Activated CD8-positive, alpha-beta memory T cell treated with anti-CD3 and anti-CD28 coated beads for 24 hours (primary cell): ENCODE results near the gene ZNF85.
A peak's percentile ranks its signal among the peaks of the same experiment; 100 is the strongest.
"Not testable (repeated sequence)": the region's sequence is repeated elsewhere in the genome, so short reads cannot be mapped to it uniquely, and the experiment has no call there.

ENCODE experiments used
- DNase-seq: peaks from one replicate; pipeline ENCODE4 v3.0.0-alpha.2; 2020

ZNF85 gene

DNA sequence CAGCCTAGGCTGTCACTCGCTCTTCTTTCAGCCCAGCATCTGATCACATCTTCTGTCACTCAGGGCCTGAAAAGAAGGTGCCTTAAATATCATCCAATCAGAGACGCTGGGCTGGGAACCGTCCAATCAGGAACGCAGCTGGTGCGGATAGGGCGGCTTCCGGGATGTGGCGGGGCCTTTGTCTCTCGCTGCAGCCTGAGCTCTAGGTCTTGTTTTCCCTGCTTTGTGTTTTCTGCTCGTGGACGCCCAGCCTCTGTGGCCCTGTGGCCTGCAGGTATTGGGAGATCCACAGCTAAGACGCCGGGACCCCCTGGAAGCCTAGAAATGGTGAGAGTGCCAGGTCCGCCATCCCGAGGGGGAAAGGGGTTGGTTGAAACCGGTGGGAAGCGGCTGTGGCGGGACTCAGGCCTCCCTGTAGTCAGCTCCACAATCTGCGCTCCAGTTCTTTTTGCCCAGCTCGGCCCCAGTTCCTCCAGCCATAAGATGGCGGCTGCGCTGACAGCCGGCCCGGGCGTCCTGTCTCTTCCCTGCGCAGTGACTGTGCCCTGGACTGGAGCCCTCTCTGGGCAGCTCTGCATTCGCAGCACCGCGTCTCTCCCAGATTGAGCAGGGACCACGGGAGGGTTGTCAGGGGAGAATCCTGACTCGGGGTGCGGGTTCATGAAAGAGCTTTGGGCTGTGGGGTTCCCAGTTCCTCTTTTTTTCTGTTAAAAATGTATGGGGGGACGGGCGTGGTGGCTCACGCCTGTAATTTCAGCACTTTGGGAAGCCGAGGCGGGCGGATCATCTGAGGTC is at the start of gene ZNF85:
ZNF85 (plus strand) TSS at position 175 of the 795 bp plus-strand sequence; CDS start at position 325, 150 bp downstream.
- peak; percentile 92 for DNase-seq

DNA sequence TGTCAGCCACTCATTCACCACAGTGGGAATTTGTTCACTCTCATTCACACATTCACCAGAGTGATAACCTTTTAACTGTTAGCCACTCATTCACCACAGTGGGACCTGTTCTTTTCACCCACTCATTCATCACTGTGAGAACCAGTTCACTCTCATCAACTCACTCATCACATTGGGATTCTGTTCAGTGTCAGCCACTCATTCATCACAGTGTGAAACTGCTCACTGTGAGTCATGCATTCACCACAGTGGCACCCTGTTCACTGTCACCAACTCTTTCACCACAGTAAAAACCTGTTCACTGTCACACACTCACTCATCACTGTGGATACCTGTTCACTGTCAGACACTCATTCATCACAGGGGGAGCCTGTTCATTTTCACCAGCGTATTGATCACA is 43.5 kb upstream of the ZNF85 start:
- DNase-seq = no peak

DNA sequence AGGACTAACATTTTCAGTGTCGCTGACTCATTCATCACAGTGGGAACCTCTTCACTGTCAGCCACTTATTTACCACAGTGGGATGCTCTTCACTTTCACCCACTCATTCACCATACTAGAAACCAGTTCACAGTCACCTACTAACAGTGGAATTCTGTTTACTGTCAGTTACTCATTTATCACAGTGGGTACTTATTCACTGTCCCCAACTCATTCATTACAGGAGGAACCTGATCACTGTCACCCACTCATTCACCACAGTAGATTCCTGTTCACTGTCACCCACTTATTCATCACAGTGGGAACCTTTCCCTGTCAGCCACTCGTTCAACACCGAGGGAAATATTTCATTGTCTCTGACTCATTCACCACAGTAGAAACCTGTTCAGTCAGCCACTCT is 10.1 kb upstream of the ZNF85 start:
- no peak for DNase-seq

DNA sequence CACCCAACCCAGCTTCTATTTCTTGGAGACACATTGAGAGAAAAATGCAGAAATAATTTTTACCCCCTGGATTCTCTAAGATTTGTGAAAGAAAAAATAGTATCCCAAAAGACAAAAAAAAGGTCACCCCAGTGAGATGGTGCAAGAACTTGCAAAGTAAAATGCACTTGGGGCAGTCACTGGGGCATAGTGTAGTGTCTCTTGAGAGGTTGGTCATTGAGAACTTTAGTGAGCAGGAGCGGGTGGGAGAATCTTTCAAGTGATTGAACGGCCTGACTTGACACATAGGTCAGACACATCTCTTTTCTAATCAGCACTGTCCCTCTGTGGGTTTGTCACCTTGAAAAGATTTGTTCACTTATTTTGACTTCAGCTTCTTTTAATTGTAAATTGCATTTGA is 2.4 kb downstream of the ZNF85 start:
- peak; percentile 21 for DNase-seq

DNA sequence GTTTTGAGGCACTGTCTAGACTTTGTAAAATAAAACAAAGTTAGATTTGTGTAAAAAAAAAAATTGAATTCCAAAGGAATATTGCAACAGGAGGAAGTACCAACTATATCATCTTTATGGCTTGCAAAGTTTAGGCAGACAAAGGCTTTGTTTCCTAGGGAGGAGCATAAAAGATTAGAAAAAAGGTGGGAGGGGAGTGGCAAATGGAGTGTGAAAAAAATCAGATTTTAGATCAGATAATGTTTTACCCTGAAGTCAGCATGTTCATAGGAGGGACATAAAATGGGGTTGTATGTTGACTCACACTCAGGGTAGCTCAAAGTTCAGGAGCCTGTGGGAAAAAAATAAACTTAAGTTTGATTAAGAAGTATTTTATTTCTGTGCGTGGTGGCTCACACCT is 3.7 kb downstream of the ZNF85 start:
- DNase-seq = no peak

DNA sequence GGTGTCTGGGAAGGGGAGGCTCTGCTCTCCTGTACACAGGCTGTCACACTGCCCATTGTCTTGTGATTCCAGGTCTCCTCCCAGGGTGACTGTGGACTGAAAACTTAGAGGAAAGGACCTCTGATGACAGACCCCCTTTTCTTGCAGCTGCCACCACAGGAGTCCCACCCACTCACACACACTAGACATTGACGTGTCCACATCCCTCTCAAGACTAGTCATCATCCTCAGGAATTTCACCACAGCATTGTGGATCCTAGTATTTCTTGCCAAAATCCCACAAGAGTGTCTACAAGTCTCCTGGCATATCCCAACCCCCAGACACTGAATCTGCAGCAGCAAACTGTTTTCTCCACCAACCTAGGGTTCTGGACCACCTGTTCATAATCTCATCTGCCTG is 5.3 kb downstream of the ZNF85 start:
- DNase-seq = no peak

DNA sequence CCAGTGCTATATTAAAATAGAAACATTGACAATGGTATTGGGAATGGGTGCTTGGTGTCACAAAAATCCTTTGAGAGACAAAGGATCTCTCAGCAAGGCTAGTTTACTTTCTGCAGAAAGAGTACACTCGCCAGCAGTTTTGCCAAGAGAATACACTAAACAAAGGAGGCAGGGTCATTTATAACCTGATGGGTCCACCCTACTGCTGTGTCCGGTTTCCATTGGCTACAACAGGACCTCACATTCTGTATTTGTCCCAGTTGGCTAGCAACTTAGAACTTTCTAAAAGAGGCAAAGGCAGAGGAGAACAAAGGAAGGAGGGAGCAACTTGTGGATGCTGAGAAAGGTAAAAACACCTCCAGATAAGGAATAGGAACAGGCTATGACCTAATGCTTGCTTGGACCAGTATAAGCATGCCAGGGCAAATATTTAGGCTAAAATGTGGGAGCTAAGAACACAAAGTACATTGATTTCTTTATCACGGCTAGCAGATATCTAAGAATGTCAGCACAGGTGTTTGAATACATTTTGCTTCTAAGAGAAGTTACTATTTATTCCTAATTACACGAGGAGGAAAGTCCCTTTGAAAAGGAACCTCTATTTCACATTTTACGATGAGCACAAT is 13.4 kb downstream of the ZNF85 start:
- not testable (repeated sequence) for DNase-seq

DNA sequence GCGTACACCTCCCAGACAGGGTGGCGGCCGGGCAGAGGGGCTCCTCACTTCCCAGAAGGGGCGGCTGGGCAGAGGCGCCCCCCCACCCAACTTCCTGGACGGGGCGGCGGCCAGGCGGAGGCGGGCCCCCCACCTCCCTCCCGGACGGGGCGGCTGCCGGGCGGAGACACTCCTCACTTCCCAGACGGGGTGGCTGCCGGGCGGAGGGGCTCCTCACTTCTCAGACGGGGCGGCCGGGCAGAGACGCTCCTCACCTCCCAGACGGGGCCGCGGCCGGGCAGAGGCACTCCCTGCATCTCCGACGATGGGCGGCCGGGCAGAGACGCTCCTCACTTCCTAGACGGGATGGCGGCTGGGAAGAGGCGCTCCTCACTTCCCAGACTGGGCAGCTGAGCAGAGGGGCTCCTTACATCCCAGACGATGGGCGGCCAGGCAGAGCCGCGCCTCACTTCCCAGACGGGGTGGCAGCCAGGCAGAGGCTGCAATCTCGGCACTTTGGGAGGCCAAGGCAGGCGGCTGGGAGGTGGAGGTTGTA is 29.6 kb downstream of the ZNF85 start:
- DNase-seq = not testable (repeated sequence)

DNA sequence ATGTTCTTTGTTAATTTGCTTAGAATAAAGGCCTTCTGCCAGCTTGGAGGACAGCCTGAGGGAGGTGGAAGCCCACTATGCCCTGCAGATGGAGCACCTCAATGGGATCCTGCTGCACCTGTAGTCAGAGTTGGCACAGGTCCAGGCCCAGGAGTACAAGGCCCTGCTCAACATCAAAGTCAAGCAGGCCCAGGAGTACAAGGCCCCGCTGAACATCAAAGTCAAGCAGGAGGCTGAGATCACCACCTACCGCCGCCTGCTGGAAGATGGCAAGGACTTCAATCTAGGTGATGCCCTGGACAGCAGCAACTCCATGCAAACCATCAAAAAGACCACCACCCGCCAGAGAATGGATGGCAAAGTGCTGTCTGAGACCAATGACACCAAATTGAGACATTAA is 41.7 kb downstream of the ZNF85 start:
- no peak for DNase-seq

DNA sequence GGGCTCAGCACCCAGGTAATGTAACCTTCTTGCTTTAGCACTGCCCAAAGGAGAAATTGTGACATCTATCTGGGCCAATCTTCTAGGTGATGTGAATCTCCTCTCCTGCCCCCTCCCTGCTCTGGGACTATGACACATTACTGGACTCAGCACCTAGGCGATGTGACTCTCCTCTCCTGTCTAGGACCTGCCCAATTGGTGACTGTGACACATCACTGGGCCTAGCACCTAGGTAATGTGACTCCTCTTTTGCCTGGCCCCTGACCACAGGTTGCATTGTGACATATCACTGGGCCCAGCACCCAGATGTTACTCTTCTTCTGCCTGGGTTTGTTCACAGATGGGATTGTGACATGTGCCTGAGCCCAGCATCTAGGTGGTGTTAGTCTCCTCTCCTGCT is 45.0 kb downstream of the ZNF85 start:
- no peak for DNase-seq

DNA sequence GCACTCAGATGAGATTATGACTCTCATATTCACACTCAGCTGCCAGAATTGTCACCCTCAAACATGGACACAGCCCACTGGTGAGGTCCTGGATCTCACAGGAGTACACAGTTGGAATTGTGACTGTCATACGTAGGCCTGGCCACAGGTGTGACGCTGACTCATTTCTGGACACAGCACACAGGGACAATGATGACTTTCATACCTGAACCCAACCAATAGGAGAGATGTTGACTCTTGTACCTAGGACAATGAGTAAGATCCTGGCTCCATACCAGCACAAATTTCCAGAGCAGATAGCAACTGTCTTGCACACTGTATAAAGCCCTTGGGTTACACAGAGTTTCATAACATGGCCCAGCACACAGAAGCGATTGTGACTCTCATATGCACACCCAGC is 46.4 kb downstream of the ZNF85 start:
- no peak for DNase-seq

DNA sequence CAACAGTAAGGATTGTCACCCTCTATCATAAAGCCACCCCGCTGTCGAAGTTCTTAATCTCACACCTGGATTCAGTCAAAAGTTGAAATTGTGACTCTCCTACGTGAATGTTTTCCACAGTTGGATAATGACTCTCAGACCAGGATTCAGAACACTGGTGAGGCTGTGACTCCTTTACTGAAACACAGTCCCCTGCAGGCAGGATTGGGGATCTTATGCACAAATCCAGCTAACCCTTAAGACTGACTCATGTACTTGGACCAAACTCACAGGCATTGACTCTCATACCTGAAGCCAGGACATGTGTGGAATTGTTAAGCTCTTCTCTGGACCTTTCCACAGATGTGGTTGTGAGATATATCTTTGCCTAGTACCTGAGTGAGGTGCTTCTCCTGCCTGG is 46.8 kb downstream of the ZNF85 start:
- no peak for DNase-seq

DNA sequence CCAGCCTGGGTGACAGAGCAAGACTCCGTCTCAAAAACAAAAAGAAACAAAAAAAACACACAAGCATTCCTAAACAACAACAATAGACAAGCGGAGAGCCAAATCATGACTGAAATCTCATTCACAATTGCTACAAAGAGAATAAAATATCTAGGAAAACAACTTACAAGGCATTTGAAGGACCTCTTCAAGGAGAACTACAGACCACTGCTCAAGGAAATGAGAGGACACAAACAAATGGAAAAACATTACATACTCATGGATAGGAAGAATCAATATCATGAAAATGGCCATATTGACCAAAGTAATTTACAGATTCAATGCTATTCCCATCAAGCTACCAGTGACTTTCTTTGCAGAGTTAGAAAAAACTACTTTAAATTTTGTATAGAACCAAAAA is 69.7 kb downstream of the ZNF85 start:
- not testable (repeated sequence) for DNase-seq

DNA sequence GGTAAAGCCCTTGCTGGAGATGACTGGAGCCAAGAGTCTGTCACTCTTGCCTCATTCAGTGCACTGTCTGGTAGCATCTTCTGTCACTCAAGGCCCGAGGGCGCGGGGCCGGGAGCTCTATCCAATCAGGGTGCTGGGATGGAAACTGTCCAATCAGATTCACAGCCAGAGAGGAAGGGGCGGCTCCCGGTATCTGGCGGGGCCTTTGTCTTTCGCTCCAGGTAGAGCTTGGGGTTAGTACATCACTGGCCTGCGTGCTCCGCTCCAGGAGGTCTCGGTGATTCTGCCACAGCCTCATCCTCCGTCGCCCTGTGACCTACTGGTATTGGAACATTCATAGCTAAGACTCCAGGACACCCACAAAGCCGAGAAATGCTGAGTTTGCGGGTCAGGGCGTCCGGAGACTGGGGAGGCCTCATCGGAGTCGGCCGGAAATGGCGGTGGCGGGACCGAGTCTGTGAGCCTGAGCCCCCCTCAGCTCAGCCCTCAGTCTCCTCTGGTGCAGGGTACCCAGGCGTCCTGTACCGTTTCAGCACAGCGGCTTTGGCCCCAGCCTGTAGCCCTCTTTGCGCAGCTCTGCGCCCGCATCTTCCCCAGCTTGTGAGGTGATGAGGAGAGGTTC is 76.8 kb downstream of the ZNF85 start:
- DNase-seq = peak; percentile 90
